ENCODE results near the gene DGKH.

Gene DGKH

DNA sequence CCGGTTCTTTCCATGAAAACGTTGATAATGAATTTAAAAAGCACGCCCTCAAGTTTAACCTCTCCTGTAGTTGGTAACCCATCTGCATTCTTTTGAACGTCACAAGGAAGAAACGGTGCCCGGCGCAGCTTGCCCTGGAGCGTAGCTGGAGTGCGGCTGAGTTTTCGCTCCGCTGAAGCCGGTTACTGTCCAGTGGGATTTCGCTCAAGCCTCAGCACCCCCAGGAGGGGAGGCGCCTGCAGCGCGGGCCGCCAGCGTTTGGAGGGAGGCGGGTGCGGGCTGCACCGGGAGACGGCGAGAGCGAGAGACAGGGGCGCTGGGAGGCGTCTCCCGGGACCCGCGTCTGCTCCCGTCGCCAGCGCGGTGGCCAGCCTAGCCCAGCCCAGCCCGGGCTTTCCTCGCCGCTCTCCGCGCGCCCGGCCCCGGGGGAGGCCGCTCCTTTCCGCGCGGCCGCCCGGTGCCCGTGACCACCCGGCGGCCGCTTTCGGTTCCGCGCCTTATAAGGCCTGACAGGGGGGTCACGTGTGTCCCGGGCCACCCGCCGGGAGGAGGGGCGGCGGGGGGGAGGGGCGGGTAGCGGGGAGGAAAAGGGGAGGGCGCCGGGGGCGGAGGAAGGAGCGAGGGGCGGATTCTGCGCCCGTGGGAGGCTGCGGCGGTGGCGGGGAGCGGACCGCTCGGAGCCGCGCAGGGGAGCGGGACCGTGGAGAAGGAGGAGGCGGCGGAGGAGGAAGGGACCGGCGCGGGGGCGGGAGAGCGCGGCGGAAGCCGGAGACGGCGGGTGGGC is 8.3 kb upstream of the DGKH start:
- peak; percentile 9 for DNase-seq (ENCODE audit: low read depth)

GRCh38 chr13:42040730-42041010 is 7.8 kb upstream of the DGKH start:
- no peak for DNase-seq (ENCODE audit: low read depth)

GRCh38 chr13:42041011-42041683 is 7.3 kb upstream of the DGKH start:
- DNase-seq (ENCODE audit: low read depth): no peak

DNA sequence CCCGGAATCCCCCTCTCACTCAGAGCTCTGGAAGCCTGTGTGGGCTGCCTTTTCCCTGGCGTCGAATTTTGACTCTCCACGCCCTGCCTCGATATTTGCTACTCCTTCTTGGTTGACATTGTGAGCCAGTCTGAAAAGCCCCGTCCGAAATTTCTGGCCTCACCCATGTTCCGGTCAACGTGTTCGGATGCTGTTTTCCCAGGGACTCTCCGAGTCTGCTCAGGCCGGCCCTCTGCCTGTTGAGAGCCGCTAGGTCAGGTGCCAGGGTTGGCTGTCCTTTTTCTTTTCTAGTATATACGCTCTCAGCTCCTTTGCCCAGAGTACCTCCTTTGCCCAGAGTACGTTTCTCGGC is 6.8 kb upstream of the DGKH start:
- no peak for DNase-seq (ENCODE audit: low read depth)

GRCh38 chr13:42043676-42044075 is 4.8 kb upstream of the DGKH start:
- DNase-seq (ENCODE audit: low read depth): no peak

GRCh38 chr13:42046448-42046847 is 2.0 kb upstream of the DGKH start:
- DNase-seq (ENCODE audit: low read depth): no peak

DNA sequence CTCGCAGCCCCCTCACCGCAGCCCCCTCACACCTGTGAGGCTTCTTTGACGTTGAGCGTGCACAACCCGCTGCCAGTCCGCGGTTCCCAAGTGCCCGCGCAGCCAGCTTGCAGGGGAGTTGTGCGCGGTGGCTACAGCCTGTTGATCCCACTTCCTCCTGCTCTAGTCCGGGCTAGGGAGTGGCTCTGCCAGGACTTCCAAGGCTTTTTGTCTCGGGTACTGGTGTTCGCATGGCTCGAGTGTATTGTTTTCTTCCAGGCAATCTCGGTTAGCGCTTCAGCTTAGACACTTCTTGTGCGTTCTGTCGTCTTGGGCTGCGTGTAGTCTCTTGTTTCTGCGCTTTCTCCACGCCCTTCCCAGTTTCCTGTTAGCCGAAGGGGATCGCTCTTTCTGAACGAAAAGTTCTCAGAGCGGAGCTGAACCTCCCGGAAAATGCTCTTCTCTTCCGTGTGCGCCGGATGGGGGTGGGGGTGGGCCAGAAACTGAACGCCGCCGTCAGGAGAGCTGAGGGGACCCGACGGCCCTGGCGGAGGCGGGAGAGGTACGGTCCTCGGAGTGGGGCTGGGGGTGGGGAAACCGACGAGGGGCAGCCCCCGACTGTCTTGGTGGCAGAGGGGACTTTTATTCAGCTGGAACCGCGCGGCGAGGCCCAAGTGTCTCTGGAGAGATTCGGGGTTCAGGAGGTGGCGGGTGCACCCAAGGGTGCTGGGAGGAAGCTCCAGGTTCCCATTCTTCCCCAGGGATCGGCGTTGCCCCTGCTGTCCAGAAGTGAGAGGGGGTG is 697 bp upstream of the DGKH start:
- DNase-seq (ENCODE audit: low read depth): no peak

- DNase-seq (ENCODE audit: low read depth): no peak
These were observed 421 bp downstream of the DGKH start for GRCh38 chr13:42048684-42049453.

DNA sequence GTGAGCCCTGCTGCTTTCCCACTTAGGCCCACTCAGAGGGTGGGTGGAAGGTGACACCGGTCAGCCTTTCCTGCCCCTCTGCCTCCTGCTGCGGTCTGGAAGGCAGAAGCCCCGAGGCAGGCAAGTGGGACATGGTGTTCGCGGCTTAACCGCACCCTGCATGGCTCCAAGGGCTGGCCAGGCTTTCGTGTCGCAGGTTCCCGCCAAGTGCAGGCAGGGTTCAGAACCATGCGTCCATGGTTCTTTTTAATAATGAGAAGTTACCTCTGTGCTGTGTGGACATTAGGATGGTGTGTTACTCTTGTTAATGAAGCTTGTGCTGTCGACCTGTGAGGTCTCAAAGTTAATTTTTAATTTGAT is 986 bp downstream of the DGKH start:
- DNase-seq (ENCODE audit: low read depth): no peak

DNA sequence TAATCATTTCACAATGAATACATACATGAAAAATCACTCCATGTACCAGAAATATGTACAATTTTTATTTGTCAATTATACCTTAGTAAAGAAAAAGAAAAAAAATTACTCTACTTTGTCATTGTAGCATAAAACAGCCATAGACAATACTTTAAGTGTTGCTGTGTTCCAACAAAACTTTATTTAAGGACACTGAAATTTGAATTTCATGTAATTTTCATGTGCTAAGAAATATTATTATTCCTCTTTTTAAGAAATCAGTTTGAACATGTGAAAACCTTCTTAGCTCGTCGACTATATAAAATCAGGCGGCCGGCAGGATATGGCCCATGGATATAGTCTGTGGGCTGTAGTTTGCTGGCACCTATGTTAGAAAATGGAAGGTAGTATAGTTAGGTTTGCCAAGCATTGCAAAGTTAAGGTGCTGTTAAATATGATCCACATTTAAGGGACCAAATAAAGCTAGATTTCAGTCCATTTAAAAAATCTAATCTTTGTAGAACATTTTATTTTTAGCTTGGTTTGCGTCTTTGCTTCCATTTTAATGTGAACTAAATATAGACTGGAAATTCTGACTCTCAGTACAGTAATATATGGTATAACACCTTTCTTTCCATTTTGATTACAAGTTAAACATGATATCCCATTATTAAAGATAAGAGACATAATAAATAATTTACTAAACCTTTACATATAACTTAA is 6.5 kb downstream of the DGKH start:
- no peak for DNase-seq (ENCODE audit: low read depth)

GRCh38 chr13:42055500-42056085 is 7.1 kb downstream of the DGKH start:
- no peak for DNase-seq (ENCODE audit: low read depth)

- DNase-seq (ENCODE audit: low read depth): no peak
These were observed 7.7 kb downstream of the DGKH start for GRCh38 chr13:42056146-42056545.

- no peak for DNase-seq (ENCODE audit: low read depth)
These were observed 8.1 kb downstream of the DGKH start for GRCh38 chr13:42056583-42056982.

GRCh38 chr13:42057918-42058530 is 9.6 kb downstream of the DGKH start:
- DNase-seq (ENCODE audit: low read depth): no peak

- DNase-seq (ENCODE audit: low read depth): no peak
These were observed 13.5 kb downstream of the DGKH start for GRCh38 chr13:42061943-42062342.

DNA sequence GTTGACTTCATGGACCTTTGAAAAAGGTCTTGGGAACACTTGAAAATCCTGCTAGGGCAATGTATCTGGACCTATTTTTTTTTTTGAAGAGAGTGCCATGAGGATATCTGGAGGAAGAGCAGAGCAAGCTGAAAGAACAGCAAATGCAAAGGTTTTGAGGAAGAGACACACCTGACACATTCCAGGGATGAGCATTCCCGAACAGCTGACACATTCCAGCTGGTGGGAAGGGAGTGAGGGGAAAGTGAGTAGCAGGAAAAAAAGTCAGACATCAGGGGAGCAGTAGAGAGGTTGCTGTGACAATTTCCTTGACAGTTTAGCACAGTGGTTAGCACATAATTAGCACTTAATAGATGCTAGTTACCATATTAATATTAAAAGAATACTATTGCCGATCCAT is 14.7 kb downstream of the DGKH start:
- DNase-seq (ENCODE audit: low read depth): no peak

- DNase-seq (ENCODE audit: low read depth): no peak
These were observed 15.8 kb downstream of the DGKH start for GRCh38 chr13:42064259-42064658.

GRCh38 chr13:42064966-42065365 is 16.5 kb downstream of the DGKH start:
- DNase-seq (ENCODE audit: low read depth): no peak

GRCh38 chr13:42065414-42065813 is 17.0 kb downstream of the DGKH start:
- DNase-seq (ENCODE audit: low read depth): no peak

- DNase-seq (ENCODE audit: low read depth): no peak
These were observed 18.1 kb downstream of the DGKH start for GRCh38 chr13:42066542-42066941.

DNA sequence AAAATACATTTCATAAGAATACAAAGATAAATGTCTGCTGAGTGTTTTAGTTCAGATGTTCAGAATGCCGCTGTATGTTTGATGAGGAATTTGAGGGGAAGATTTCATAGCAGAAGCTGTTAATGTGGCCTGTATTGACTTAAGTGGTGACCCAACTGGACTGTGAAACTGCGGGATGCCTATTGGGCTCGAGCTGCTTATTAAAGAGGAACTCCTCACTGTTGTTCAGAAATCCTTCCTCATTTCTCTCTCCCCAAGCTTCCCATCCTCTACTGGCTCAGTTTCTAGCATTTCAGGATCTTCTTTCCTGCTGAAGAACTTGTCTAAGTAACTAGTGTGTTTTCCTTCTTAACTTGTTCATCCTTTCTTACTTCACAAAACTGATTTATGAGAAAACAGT is 20.4 kb downstream of the DGKH start:
- DNase-seq (ENCODE audit: low read depth): no peak
